G401 (cell line): ENCODE results near the gene MRM2. TPM values are rescaled to one million over a fixed set of nuclear protein-coding genes. Genes with fewer than 3 reads are reported as not detected.
"Not testable (repeated sequence)": the region's sequence is repeated elsewhere in the genome, so short reads cannot be mapped to it uniquely, and the experiment has no call there.

Experiments
- DNase-seq: peaks from one replicate; pipeline ENCODE4 v3.0.0-alpha.2; 2015; ENCODE audit warnings: low spot score
- in situ Hi-C: cut with HindIII; loops from 2 replicates; pipeline ENCODE4 v1.10.0; 2016; ENCODE audit warnings: low sequenced_read_pairs, mixed read lengths
- total RNA-seq: library from RNA; depleted of rRNA; stranded (reverse); fragments of >200 nt; shearing (Covaris generic); gene quantifications from 2 replicates; pipeline ENCODE4 v1.2.3, GENCODE V29; 2014

MRM2 gene
- total RNA-seq, 1 experiment from 2014 or later: 57.8 TPM

DNA sequence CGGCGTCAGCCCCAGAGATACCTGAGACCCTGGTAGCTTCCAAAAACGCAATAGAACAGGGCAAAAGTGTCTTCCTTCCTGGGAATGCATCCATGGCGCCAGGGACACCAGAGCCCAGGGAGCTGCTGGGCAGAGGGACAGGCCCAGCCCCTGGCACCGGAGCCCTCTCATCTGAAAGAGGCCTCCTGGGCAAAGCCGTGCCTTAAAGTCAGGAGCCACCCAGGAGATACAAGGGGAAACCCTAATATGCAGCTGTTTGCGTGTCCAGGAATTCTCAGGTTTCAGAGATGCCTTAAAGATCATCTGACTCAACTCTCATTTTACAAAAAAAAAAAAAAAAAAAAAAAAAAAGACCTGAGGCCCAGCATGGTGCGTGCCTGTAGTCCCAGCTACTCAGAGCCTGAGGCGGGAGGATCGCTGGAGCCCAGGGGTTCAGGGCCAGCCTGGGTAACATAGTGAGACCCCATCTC is 28.0 kb upstream of the MRM2 start:
- in situ Hi-C loops: no loop called here
- DNase-seq: no peak

DNA sequence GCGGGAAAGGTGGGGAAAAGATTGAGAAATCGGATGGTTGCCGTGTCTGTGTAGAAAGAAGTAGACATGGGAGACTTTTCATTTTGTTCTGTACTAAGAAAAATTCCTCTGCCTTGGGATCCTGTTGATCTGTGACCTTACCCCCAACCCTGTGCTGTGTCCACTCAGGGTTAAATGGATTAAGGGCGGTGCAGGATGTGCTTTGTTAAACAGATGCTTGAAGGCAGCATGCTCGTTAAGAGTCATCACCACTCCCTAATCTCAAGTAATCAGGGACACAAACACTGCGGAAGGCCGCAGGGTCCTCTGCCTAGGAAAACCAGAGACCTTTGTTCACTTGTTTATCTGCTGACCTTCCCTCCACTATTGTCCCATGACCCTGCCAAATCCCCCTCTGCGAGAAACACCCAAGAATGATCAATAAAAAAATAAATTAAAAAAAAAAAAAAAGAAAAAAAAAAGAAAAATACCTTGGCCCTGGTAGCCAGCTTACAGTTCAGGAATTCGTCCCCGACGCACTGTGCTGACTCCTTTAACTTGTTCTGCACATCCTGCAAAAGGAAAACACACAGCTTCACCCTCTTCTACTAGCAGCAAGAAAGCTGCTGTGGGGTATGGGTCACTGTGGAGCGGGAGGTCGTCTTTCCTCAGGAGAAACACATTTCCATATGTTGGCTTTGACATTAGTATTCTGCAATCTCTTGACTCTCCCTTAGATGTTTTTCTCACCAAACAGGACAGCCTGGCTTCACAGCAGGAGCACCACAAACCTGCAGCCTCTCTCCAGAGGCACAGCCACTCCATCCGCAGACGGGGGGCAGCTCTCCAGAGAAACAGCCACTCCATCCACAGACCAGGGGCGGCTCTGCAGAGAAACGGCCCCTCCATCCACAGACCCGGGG is 27.3 kb upstream of the MRM2 start:
- DNase-seq: peak; percentile 79
- in situ Hi-C loops: not testable (repeated sequence)

GRCh38 chr7:2266911-2267310 is 24.9 kb upstream of the MRM2 start:
- in situ Hi-C loops: no loop called here
- no peak for DNase-seq

DNA sequence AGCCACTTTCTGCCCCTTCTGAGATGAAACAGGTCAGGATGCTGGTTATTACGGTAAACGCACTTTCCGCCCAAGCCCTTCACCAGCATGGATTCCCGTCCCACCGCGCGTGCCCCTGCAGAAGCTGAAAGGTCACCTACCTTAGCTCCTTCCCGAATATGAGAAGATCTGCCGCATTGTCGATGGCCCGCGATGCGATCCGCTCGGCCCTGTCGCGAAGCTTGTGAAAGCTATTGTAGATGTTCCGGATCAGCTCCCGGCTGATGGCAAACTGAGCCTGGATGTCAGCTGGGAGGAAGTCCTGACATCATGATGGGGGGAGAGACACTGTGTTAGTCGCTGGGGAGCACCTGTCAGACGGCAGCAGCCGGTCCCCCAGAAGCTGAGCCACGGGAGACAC is 22.2 kb upstream of the MRM2 start:
- in situ Hi-C loops: no loop called here
- no peak for DNase-seq

GRCh38 chr7:2263176-2263575 is 21.2 kb upstream of the MRM2 start:
- in situ Hi-C loops: no loop called here
- DNase-seq: no peak

DNA sequence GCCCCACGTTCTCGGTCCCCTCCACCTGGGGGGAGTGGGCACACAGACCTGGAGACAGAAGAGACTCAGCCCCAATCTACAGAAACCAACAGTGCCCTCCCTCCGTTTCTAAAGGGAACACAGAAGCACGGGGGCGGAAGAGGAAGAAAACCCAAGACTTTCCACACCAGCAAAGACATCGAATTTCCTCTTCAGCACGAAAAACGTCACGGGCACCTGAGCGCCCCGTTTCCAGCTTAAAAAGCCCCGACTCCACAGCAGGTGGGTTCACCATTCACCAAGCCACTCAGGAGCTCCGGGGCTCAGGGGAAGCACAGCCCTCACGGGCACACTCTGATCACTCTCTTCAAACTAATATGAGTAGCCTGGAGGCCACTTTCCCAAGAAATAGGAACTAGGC is 19.6 kb upstream of the MRM2 start:
- no peak for DNase-seq
- in situ Hi-C loops: no loop called here

- in situ Hi-C loops: no loop called here
- peak; percentile 59 for DNase-seq
Observed at GRCh38 chr7:2260820-2261219, 18.8 kb upstream of the MRM2 start.

- in situ Hi-C loops: no loop called here
- no peak for DNase-seq
Observed at GRCh38 chr7:2259480-2259879, 17.5 kb upstream of the MRM2 start.

DNA sequence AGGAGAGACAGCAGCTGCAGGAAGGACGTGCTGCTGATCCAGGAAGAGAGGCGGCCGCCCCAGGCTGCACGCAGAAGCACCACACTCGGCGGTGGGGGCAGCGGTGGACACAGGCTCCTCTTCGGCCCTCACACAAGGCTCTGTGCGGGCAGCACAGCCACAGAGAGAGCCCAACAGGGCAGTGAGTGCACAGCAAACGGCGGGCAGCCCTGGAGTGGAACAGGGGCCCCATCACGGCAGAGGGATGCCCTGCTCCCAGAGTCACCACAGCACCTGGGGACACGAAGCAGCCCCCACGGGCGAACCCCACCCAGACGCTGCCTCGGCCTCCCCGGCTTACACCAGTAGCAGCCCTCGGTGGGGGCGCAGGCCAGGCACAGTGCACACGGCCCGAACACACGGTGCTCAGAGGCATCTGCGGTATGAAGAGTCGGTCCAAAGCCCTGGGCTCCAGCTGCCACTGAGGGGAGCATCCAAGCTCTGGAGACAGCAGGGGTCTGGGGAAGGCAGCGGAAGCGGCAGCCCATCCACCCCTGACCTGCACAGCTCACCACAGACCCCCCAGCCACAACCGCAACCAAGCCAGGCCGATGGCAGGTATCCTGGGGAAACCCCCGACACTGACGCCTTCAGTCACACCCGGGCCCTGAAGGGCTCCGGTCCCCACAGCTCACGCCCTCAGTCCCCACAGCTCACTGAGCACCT is 16.8 kb upstream of the MRM2 start:
- DNase-seq: no peak
- in situ Hi-C loops: no loop called here

GRCh38 chr7:2257651-2258050 is 15.6 kb upstream of the MRM2 start:
- in situ Hi-C loops: no loop called here
- DNase-seq: no peak

GRCh38 chr7:2257046-2257551 is 15.1 kb upstream of the MRM2 start:
- DNase-seq: no peak
- in situ Hi-C loops: no loop called here

DNA sequence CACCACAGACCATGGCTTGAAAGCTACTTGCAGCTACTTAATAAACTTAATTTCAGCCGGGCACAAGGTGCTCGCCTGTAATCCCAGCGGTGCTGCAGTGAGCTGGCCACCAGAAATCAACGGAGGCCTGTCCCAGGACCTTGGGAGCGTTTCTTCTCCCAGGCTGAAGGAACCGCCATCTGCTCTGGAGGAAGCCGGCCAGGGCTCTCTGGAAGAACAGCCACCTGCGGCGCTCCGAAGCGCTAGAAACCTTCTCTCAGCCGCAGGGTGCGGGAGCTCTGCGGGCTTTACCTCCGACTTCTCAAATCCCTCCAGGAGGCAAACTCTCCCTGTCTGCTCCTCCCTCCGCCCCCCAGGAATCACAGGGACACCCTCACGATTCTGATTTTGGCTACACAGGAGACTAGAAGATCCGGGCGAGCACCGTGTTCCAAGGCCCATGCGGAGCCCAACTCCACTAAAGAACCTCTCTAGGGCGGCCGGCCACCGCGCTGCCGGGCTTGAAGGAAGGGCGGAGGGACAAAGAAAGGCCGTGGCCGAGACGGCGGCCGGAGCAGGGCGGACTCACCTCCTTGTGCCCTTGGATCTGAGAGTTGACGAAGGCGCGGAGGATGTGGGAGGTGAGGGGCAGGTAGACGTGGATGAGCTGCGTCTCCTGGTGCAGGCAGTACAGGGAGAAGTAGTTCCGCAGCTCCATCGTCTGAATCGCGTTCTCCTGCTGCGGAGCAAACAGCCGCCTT is 14.5 kb upstream of the MRM2 start:
- DNase-seq: peak; percentile 69
- in situ Hi-C loops: no loop called here

DNA sequence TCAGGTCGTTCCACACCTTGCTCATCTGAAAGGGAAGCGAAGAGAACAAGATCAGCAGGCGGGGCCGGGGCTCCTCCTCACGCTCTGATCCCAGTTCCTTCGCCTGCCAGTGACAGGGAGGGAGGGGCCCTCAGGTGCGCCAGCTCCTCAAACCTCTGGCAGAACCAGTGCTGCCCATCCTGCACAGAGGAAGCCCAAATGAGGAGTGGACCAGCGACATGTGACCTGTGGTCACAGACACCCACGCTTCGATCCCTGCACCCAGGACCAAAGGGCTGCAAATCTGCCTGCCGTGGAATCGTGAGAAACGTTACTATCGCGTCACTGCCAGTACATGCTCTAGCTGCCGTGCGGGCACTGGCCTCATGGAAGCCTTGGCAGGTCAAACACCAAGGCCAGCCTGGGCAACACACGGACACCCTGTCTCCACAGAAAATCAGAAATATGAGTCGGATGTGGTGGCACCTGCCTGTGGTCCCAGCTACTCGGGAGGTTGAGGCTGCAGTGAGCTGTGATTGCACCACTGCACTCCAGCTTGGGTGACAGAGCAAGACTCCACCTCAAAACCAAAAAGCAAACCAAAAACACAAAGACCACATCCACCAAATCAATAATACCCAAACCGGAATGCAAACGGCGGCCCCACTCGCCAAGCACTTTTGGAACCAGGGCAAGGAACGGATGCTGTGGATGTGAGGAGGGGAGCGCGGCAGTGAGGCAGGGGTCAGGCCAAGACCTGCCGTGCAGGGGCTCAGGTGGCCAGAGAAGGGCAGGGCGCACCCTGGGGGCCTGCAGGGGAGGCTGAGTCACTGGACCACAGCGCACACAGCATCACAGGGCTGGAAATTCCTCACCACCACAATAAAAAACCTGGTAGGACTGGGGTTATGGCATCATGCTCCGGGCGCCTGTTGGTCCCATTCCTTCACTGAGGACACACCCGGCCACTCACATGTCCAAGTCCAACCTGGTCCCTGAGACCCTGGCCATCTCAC is 13.4 kb upstream of the MRM2 start:
- in situ Hi-C loops: no loop called here
- DNase-seq: no peak

GRCh38 chr7:2254429-2255144 is 12.6 kb upstream of the MRM2 start:
- in situ Hi-C loops: no loop called here
- DNase-seq: no peak

- in situ Hi-C loops: no loop called here
- no peak for DNase-seq
Observed at GRCh38 chr7:2253525-2254244, 11.7 kb upstream of the MRM2 start.

DNA sequence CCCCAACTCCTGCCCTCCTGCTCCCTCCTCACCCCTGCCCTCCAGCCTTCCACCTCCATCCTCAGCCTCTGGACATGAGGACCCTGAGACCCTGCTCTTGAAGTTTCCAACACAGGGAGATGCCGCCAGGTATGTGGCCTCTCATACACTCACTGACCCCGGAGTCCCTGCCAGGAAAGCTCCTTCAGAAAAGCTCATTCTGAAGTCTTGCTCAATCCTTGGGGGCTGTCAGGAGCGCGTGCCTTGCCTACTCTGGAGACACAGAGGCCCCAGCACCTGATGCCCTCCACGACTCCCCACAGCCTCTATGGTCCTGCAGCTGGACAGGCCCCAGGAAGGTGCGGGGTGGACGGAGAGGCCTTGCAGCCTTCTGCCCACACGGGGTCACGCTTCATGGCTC is 11.0 kb upstream of the MRM2 start:
- DNase-seq: no peak
- in situ Hi-C loops: no loop called here
